ENCODE results near the gene PFN3.
A peak's percentile ranks its signal among the peaks of the same experiment; 100 is the strongest.

PFN3 gene

GRCh38 chr5:177359451-177359851, 41.0 kb downstream of the PFN3 start:
- DNase-seq: no peak

- DNase-seq: no peak
Measured at GRCh38 chr5:177358370-177358819, 42.1 kb downstream of the PFN3 start.

GRCh38 chr5:177357459-177358351, 42.8 kb downstream of the PFN3 start, which contains the start of gene RGS14:
TSS of gene RGS14 (plus strand) at chr5:177357924. CDS start at chr5:177358025, 101 bp downstream.
- peak; percentile 41 for DNase-seq

GRCh38 chr5:177357146-177357458, 43.4 kb downstream of the PFN3 start:
- no peak for DNase-seq

- DNase-seq: no peak
Measured at GRCh38 chr5:177356746-177357145, 43.7 kb downstream of the PFN3 start.

- DNase-seq: no peak
Measured at GRCh38 chr5:177355868-177356168, 44.6 kb downstream of the PFN3 start.

GRCh38 chr5:177355162-177355867, 45.1 kb downstream of the PFN3 start:
- DNase-seq: no peak

GRCh38 chr5:177354711-177355110, 45.8 kb downstream of the PFN3 start:
- DNase-seq: no peak

- no peak for DNase-seq
Measured at GRCh38 chr5:177354256-177354655, 46.2 kb downstream of the PFN3 start.

- DNase-seq: no peak
Measured at GRCh38 chr5:177353093-177353492, 47.4 kb downstream of the PFN3 start.

- peak; percentile 82 for DNase-seq
Measured at GRCh38 chr5:177351392-177352329, 48.8 kb downstream of the PFN3 start, which contains the start of gene LMAN2. TSS of gene LMAN2 (minus strand) at chr5:177351668. CDS start at chr5:177351647, 21 bp downstream.

- no peak for DNase-seq
Measured at GRCh38 chr5:177350776-177351391, 49.6 kb downstream of the PFN3 start.
